Activated CD8-positive, alpha-beta T cell treated with anti-CD3 and anti-CD28 coated beads, Interleukin-2, amount 10 ng/mL, durations not matched to agents 7 days and 5 days (primary cell): Measurements from ENCODE around the gene SMARCE1. TPM values are rescaled to one million over a fixed set of nuclear protein-coding genes. Genes with fewer than 3 reads are reported as not detected.

Source experiments
- ATAC-seq: fragments of 150-1000 bp; cut with Tn5 transposase; one replicate; pipeline ENCODE4 v1.10.0; 2021; ENCODE audit warnings: moderate library complexity
- CTCF ChIA-PET: fragments of 350-600 bp; sonication (Branson Sonifier 250); formaldehyde crosslinking; loops from one replicate; lab custom pipeline; 2021; ENCODE audit warnings: antibody characterized with exemption; lab: Charles Lee
- POLR2A ChIA-PET: fragments of 350-600 bp; sonication (Branson Sonifier 250); formaldehyde crosslinking; loops from one replicate; lab custom pipeline; 2021; ENCODE audit warnings: antibody characterized with exemption; lab: Charles Lee
- DNase-seq: peaks from one replicate; pipeline ENCODE4 v3.0.0-alpha.2; 2020
- H3K27ac Mint-ChIP-seq: one replicate; pipeline ENCODE4 v1.8.0; 2021; ENCODE audit warnings: mild to moderate bottlenecking, mixed read lengths
- H3K27me3 Mint-ChIP-seq: one replicate; pipeline ENCODE4 v1.8.0; 2021; ENCODE audit warnings: low read depth, mixed read lengths
- H3K36me3 Mint-ChIP-seq: one replicate; pipeline ENCODE4 v1.8.0; 2021; ENCODE audit warnings: low read depth, mixed read lengths
- H3K4me1 Mint-ChIP-seq: one replicate; pipeline ENCODE4 v1.8.0; 2021; ENCODE audit warnings: low read depth, mixed read lengths
- H3K4me3 Mint-ChIP-seq: one replicate; pipeline ENCODE4 v1.8.0; 2021; ENCODE audit warnings: mild to moderate bottlenecking, mixed read lengths
- H3K9me3 Mint-ChIP-seq: one replicate; pipeline ENCODE4 v1.8.0; 2022; ENCODE audit warnings: mixed read lengths; ENCODE audit not compliant: insufficient read depth
- total RNA-seq, 2 experiments: library from RNA; stranded (reverse); gene quantifications; one replicate each; pipeline ENCODE4 v1.2.3, GENCODE V29; 2021

SMARCE1 gene
- total RNA-seq, 2 experiments from 2014 or later, result 104 to 110 TPM

DNA sequence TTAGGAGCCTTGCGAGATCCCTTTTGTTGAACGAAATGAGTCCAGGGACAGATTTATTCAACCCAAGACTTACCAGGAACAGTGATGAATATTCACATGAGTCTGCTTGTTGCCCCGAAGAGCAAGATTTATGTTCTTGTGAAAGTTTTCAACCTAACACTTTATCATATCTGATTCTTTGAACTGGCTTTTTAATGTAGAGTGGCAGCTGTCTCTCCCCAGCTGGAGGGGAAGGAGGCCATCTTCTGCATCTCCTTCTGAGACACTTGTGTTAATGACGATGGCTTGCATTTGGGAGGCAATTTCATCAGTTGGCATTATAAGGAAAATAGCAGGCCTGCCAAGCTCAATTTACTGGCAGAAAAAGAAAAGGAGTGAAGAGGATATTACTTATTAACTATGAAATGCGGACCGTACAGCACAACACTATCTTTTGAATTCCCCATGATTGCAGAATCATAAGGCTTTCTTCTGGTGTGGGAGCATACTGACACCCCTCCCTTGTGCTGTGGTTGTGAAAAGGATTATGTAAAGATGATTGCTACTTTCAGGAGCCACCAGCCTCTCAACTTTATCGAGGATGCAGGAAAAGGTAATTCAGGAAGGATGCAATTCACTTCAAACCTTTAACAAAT is 35.7 kb downstream of the SMARCE1 start:
- no peak for ATAC-seq
- H3K27ac Mint-ChIP-seq, result peak overlapping the region; percentile 70
- ChIA-PET POLR2A (interaction anchor here (1.2 to 19.7 kb wide), 2 partner anchors 35 to 55 kb away, joined by 3 to 454 read pairs; partner anchors contain the start of gene CCR7), CTCF (interaction anchor here (1.3 to 13.6 kb wide), 6 partner anchors 8 to 53 kb away, joined by 3 to 313 read pairs (median 31); partner anchors contain the start of gene CCR7)
- no peak for DNase-seq
- peaks cover 96% of the 10 kb centered on the region for H3K4me1 Mint-ChIP-seq
- no peaks in the 10 kb centered on the region for H3K27me3 Mint-ChIP-seq
- H3K9me3 Mint-ChIP-seq, result no peaks in the 10 kb centered on the region
- no peaks in the 10 kb centered on the region for H3K36me3 Mint-ChIP-seq
- H3K4me3 Mint-ChIP-seq, result no peak overlapping the region

GRCh38 chr17:40610359-40610758 is 37.3 kb downstream of the SMARCE1 start:
- H3K4me3 Mint-ChIP-seq, result no peak overlapping the region
- no peak for DNase-seq
- CTCF ChIA-PET, result interaction anchor here (0.9 to 13.6 kb wide), 5 partner anchors 10 to 52 kb away, joined by 3 to 313 read pairs (median 7); partner anchors contain the start of gene CCR7

GRCh38 chr17:40608061-40608581 is 39.5 kb downstream of the SMARCE1 start:
- ATAC-seq (peak; percentile 73), DNase-seq (peak; percentile 59)
- Mint-ChIP-seq H3K27ac (peak overlapping the region; percentile 88), H3K4me3 (peak overlapping the region; percentile 44), H3K9me3 (no peaks in the 10 kb centered on the region), H3K36me3 (peaks cover 4% of the 10 kb centered on the region), H3K4me1 (peaks cover 98% of the 10 kb centered on the region), H3K27me3 (no peaks in the 10 kb centered on the region)
- ChIA-PET CTCF (interaction anchor here (1.4 to 5.2 kb wide), 5 partner anchors 9 to 68 kb away, joined by 4 to 31 read pairs (median 6); no protein-coding TSS in a partner anchor), POLR2A (interaction anchor here (1.0 to 19.7 kb wide), 6 partner anchors 11 to 51 kb away, joined by 3 to 454 read pairs (median 5); partner anchors contain the start of gene CCR7)

More at GRCh38 chr17:40610359-40610758, 37.3 kb downstream of the SMARCE1 start:
- H3K36me3 Mint-ChIP-seq, result no peaks in the 10 kb centered on the region
- POLR2A ChIA-PET, result interaction anchor here (0.9 to 19.7 kb wide), 3 partner anchors 12 to 54 kb away, joined by 3 to 454 read pairs (median 3); partner anchors contain the start of gene CCR7
- H3K9me3 Mint-ChIP-seq, result no peaks in the 10 kb centered on the region
- no peak for ATAC-seq
- H3K27me3 Mint-ChIP-seq, result no peaks in the 10 kb centered on the region
- peak overlapping the region; percentile 66 for H3K27ac Mint-ChIP-seq
- H3K4me1 Mint-ChIP-seq, result peaks cover 96% of the 10 kb centered on the region

DNA sequence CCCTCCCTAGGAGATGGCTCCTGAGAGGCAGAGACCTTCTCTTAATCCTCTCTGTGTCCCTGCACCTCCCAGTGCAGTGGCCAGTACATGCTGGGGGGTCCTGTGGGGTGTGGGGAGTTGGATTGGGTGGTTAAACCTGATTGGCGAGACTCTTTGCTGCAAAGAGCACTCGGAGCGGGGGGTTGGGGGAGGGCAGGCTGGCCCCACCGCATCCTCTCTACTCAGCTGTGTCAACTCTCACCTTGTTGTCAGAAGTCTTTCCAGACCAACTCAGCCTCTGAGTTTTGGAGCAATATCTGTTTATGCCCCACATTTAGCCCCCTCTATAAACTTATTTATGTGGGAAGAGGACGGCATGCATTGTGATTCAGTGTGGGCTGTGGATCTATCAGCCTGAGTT is 40.0 kb downstream of the SMARCE1 start:
- peaks cover 4% of the 10 kb centered on the region for H3K36me3 Mint-ChIP-seq
- DNase-seq, result peak; percentile 71
- no peaks in the 10 kb centered on the region for H3K27me3 Mint-ChIP-seq
- peak overlapping the region; percentile 44 for H3K4me3 Mint-ChIP-seq
- POLR2A ChIA-PET, result interaction anchor here (0.9 to 19.7 kb wide), 8 partner anchors 10 to 66 kb away, joined by 3 to 454 read pairs (median 4); partner anchors contain the start of gene CCR7
- ATAC-seq, result peak; percentile 34
- CTCF ChIA-PET, result interaction anchor here (0.7 to 5.2 kb wide), 7 partner anchors 8 to 67 kb away, joined by 3 to 31 read pairs (median 4); partner anchors contain the start of gene CCR7
- no peaks in the 10 kb centered on the region for H3K9me3 Mint-ChIP-seq
- peak overlapping the region; percentile 88 for H3K27ac Mint-ChIP-seq
- H3K4me1 Mint-ChIP-seq, result peaks cover 98% of the 10 kb centered on the region

DNA sequence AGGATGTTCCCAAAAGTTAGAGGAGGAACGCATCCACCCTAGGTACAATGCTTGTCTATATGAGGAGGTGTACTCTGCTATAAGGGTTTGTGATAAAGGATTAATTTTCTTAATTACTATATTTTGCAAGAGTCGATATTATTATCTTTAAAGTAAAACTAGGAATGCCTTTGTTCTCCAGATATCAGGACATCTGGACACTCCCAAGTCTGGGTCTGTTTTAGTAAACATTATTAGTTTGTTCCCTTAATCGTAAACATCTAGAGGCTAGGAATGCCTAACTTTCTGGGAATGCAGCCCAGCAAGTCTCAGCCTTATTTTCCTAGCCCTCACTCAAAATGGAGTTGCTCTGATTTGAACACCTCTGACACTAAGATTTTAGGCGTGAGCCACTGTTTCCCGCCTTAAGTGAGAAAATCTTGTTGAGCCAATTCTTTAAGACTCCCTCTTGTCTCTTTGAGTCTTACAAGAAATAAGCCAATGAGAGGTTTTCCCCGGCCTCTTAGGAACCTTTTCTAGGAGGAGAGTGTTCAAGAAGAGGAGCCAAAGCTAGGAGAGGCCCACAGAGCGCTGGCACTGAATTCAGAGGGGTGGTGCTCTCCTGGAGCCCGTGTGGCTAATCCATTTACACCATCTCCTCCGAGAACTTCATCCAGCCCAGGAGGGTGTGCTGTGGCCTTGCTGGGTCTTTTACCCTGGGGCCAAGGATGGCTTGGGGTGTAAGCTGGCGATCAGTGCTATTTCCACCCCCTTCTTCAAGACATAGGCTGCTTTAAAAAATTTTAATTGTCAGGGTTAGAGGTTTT is 40.9 kb downstream of the SMARCE1 start:
- POLR2A ChIA-PET, result interaction anchor here (0.9 to 19.7 kb wide), 7 partner anchors 9 to 65 kb away, joined by 3 to 454 read pairs (median 5); partner anchors contain the start of gene CCR7
- DNase-seq, result no peak
- Mint-ChIP-seq H3K27me3 (no peaks in the 10 kb centered on the region), H3K36me3 (peaks cover 4% of the 10 kb centered on the region), H3K4me3 (no peak overlapping the region), H3K9me3 (no peaks in the 10 kb centered on the region), H3K27ac (peak overlapping the region; percentile 88), H3K4me1 (peaks cover 99% of the 10 kb centered on the region)
- CTCF ChIA-PET, result interaction anchor here (1.3 to 5.2 kb wide), 7 partner anchors 9 to 66 kb away, joined by 4 to 31 read pairs (median 6); no protein-coding TSS in a partner anchor
- ATAC-seq, result no peak

DNA sequence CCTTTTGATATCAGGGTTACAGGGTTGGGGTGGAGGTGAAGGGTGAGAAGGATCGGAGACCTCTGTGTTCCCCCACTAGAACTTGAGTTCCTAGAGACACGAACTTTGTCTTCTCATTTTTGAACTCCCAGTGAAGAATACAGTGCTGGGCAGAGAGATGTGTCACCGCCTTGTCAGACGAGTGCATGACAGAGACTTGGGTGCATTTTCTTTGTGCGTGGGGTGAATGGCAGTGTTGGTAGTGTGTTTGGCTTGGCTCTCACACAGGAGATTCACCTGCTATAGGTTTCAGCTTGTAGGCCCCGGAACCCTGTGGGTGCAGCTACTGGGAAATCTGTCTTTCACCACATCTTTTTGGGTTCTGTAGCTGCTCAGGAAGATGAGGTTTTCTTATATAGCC is 42.3 kb downstream of the SMARCE1 start:
- POLR2A ChIA-PET, result interaction anchor here (1.2 to 19.7 kb wide), 5 partner anchors 9 to 49 kb away, joined by 3 to 454 read pairs (median 9); partner anchors contain the start of gene CCR7
- H3K4me3 Mint-ChIP-seq, result peak overlapping the region; percentile 68
- H3K27ac Mint-ChIP-seq, result peak overlapping the region; percentile 96
- CTCF ChIA-PET, result interaction anchor here (1.5 to 4.2 kb wide), 7 partner anchors 9 to 57 kb away, joined by 3 to 92 read pairs (median 12); partner anchors contain the start of gene CCR7
- peak; percentile 78 for DNase-seq
- H3K4me1 Mint-ChIP-seq, result peaks cover 100% of the 10 kb centered on the region
- peaks cover 6% of the 10 kb centered on the region for H3K36me3 Mint-ChIP-seq
- H3K27me3 Mint-ChIP-seq, result no peaks in the 10 kb centered on the region
- no peaks in the 10 kb centered on the region for H3K9me3 Mint-ChIP-seq
- peak; percentile 43 for ATAC-seq

GRCh38 chr17:40604327-40605080 is 43.1 kb downstream of the SMARCE1 start:
- DNase-seq, result no peak

DNA sequence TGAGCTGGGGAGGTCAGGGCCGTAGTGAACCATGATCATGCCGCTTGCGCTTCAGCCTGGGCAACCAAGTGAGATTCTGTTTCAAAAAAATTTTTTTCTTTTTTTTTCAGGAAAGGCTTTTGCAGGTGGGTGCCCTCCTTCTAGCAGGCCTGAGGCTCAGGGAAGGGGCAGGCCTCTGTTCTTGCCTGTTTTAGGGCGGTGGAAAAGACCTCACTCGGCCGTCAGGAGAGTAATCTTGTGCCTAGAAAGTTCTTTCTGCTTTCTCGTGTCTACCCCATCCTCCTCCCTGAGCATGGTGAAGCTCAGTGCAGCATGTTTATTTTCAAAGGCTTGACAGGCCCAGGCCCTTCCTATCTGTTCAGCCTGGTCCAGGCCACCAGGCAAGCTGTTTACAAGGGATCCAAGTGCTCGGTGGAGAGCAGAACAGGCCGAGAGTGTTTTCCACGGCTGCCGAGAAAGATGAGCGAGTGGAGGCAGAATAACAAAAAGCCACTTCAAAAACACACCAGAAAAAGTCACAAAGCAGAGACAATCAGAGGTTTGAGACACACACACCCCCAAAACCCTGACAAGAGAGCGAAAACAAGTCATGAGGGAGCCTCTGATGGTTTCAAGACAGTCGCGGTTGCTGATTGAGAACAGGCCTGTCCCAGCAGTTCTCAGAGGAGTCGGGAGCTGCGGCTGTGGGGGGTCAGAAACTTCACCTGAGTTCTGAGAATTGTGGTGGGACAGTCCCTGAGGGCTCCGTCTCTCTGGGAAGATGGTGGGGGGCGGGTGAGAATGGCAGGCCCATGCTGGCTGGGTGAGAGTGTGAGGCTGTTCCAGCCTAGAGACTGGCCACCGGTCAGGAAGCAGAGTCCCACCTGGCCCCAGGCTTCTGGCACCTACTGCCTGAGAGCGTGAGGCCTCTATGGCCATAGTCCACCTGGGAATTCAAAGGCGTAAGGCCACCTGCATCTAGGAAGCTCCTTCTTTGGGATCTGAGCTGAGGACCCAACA is 44.9 kb downstream of the SMARCE1 start:
- Mint-ChIP-seq H3K4me1 (peaks cover 99% of the 10 kb centered on the region), H3K9me3 (no peaks in the 10 kb centered on the region), H3K27ac (peak overlapping the region; percentile 96), H3K36me3 (peaks cover 17% of the 10 kb centered on the region), H3K4me3 (peak overlapping the region; percentile 59), H3K27me3 (no peaks in the 10 kb centered on the region)
- ChIA-PET POLR2A (interaction anchor here (0.9 to 19.7 kb wide), 13 partner anchors 12 to 185 kb away, joined by 3 to 454 read pairs (median 5); partner anchors contain the start of genes CCR7, SMARCE1 and TOP2A), CTCF (interaction anchor here (0.8 to 4.2 kb wide), 9 partner anchors 11 to 185 kb away, joined by 3 to 92 read pairs (median 4); partner anchors contain the start of genes CCR7 and TOP2A)
- ATAC-seq, result peak; percentile 57
- DNase-seq, result peak; percentile 78

More at GRCh38 chr17:40604327-40605080, 43.1 kb downstream of the SMARCE1 start:
- Mint-ChIP-seq H3K27ac (peak overlapping the region; percentile 96), H3K36me3 (peaks cover 6% of the 10 kb centered on the region), H3K27me3 (no peaks in the 10 kb centered on the region), H3K9me3 (no peaks in the 10 kb centered on the region), H3K4me3 (peak overlapping the region; percentile 68), H3K4me1 (peaks cover 99% of the 10 kb centered on the region)
- ATAC-seq, result no peak
- CTCF ChIA-PET, result interaction anchor here (1.2 to 4.2 kb wide), 10 partner anchors 9 to 72 kb away, joined by 3 to 92 read pairs (median 4); partner anchors contain the start of gene CCR7
- POLR2A ChIA-PET, result interaction anchor here (1.2 to 19.7 kb wide), 10 partner anchors 10 to 187 kb away, joined by 3 to 454 read pairs (median 6); partner anchors contain the start of genes CCR7, SMARCE1 and TOP2A

DNA sequence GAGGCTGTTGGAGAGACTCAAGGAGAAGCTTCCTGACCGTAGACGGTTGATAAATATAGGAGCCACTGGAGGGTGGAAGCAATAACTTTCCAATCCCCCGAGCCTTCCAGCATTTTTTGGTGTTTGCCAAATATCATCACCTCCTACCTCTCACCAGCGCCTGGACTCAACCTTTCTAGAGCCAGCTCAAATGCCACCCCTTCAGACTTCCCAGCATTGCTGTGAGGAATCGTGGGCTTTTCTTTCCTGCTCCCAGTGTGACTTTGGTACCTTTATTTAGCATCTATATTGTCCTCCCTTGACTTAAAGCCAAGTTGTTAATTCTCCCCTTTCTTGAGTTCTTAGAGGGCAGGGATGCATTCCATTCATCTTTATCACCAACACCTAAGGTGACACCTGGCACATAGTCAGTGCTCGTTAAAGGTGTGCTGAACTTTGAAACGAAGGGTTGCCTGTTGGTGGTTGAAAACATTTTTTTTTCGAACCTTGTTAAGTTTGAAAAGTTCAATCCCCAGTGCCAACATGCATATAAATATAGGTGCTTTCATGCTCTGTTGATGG is 47.1 kb downstream of the SMARCE1 start:
- ATAC-seq, result no peak
- Mint-ChIP-seq H3K9me3 (no peaks in the 10 kb centered on the region), H3K27ac (peak overlapping the region; percentile 96), H3K36me3 (peaks cover 30% of the 10 kb centered on the region), H3K4me1 (peaks cover 99% of the 10 kb centered on the region), H3K27me3 (no peaks in the 10 kb centered on the region), H3K4me3 (no peak overlapping the region)
- ChIA-PET POLR2A (interaction anchor here (0.9 to 1.3 kb wide), 4 partner anchors 36 to 46 kb away, joined by 3 to 7 read pairs (median 4); partner anchors contain the start of gene CCR7), CTCF (interaction anchor here (0.9 to 1.4 kb wide), 4 partner anchors 15 to 38 kb away, joined by 3 to 4 read pairs (median 3); no protein-coding TSS in a partner anchor)
- no peak for DNase-seq
